ENCODE results near the gene CMBL.

DNA sequence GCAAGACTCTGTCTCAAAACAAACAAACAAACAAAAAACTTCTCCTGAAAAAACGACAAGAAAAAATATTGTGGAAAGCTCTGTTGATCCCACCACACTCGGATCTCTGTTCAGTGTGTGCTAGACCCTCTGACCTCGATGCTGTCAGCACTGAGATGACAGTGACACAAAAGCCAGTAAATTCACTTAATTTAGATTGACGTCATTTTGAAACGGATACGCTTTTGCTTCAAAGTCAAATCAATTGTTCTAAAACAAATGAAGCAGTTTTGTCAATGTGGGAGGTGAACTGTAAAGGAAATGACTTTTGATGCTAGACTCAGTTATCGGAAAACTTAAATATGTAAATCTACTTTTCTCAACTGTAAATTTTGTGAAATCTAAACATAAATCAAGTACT lies 31.0 kb downstream of the CMBL start:
- TF ChIP-seq, protein P1, sequence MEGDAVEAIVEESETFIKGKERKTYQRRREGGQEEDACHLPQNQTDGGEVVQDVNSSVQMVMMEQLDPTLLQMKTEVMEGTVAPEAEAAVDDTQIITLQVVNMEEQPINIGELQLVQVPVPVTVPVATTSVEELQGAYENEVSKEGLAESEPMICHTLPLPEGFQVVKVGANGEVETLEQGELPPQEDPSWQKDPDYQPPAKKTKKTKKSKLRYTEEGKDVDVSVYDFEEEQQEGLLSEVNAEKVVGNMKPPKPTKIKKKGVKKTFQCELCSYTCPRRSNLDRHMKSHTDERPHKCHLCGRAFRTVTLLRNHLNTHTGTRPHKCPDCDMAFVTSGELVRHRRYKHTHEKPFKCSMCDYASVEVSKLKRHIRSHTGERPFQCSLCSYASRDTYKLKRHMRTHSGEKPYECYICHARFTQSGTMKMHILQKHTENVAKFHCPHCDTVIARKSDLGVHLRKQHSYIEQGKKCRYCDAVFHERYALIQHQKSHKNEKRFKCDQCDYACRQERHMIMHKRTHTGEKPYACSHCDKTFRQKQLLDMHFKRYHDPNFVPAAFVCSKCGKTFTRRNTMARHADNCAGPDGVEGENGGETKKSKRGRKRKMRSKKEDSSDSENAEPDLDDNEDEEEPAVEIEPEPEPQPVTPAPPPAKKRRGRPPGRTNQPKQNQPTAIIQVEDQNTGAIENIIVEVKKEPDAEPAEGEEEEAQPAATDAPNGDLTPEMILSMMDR (IDR thresholded peaks at IDR 0.05; ENCODE audit: low read depth, low read length, poor library complexity, severe bottlenecking), result no peak
- TF ChIP-seq EZH2phosphoT487 (IDR thresholded peaks at IDR 0.05; ENCODE audit: borderline replicate concordance, low read length), result no peak

All from DOHH2 (cell line).